GM21529 (cell line): ENCODE results near the gene THRA.

Experiments used
- ATAC-seq: cut with Tn5 transposase; IDR thresholded peaks from one replicate; pipeline ENCODE4 v1.9.1; 2021; ENCODE audit not compliant: unreplicated experiment

THRA gene

DNA sequence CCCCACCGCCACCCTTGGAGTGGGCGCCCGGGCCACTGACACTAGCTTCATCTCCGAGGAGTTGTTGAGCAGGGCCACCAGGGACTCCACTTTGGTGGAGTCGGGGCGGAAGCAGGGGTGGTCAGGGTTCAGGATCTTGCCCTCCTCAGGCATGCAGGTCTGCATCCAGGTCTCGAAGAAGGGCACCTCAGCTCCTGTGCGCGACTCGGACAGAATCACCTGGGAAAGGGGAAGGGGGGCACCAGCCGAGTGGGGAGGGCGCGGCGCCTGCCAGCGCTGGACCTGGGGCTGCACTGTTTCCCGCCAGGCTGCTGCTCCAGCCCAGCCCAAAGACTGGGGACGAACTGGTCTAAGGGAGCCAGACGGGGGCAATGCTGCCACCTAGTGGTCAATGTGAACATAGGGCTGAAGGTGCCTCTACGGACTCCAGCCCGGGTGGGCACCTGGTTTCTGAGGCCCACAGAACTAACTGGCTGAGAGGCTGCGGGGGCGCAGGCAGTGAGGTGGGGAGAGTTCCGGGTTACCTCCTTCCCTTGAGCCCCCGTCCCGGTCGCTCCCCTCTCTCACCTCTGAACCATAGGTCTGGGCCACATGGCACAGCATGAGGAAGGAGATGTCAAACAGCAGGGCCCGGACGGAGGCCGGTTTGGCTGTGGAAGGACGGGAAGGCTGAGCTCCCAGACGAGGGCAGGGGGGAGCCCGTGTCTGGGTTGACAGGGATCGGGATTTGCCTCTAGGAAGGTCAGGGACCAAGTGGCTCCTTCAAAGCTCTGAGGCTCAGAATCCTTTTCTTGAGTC is 35.8 kb upstream of the THRA start:
- peak; percentile 55 for ATAC-seq

DNA sequence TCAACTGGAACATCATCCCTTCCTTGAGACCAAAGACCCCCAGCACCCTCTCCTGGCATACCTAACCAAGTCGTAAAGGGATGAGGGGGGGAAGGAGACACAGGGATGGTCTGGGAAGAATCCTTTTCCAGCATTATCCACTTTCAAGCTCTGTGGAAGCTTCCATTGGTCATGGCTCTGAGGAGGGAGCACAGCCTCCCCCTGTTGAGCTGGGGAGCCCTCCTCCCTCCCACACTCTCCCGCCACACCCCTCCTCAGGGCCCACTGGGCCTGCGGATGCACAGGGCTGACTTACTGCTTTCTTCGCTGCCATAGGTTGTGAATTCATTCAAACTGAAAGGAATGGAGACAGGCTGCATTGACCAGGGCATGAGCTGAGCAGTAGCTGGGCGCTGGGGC is 35.2 kb upstream of the THRA start:
- no peak for ATAC-seq

DNA sequence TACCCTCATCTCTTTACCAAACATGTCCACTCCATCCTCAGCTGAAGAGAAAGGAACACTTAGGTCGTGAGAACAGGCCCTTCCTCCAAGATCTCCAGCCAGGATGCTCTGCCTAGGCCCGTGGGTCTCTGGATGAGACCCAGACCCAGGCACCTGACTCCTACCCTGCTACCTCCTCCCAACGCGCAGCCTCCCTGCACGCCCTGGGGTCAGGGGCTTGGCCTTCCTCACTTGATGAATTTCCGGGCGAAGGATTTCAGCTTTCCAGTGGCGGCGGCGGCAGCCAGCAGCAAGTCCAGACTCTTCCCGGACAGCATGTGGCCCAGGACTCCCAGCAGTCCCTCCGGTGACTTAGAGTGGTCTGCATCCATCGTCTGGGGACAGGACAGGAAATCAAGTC is 34.2 kb upstream of the THRA start:
- no peak for ATAC-seq

DNA sequence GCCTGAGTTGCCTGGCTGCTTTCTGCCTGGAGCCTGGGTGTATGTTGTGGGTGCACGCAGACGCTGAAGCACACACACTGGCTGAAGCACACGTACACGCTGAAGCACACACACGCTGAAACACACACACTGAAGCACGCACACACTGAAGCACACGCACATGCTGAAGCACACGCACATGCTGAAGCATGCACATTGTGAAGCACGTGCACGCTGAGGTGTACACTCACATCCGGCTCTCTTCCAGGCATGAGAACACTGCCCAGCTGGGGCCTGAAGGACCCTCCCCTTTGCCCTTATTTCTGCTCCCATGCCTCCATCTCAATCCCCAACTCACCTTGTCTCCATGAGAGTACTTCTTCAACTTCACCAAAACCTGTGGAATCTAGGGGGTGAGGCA is 31.1 kb upstream of the THRA start:
- no peak for ATAC-seq

DNA sequence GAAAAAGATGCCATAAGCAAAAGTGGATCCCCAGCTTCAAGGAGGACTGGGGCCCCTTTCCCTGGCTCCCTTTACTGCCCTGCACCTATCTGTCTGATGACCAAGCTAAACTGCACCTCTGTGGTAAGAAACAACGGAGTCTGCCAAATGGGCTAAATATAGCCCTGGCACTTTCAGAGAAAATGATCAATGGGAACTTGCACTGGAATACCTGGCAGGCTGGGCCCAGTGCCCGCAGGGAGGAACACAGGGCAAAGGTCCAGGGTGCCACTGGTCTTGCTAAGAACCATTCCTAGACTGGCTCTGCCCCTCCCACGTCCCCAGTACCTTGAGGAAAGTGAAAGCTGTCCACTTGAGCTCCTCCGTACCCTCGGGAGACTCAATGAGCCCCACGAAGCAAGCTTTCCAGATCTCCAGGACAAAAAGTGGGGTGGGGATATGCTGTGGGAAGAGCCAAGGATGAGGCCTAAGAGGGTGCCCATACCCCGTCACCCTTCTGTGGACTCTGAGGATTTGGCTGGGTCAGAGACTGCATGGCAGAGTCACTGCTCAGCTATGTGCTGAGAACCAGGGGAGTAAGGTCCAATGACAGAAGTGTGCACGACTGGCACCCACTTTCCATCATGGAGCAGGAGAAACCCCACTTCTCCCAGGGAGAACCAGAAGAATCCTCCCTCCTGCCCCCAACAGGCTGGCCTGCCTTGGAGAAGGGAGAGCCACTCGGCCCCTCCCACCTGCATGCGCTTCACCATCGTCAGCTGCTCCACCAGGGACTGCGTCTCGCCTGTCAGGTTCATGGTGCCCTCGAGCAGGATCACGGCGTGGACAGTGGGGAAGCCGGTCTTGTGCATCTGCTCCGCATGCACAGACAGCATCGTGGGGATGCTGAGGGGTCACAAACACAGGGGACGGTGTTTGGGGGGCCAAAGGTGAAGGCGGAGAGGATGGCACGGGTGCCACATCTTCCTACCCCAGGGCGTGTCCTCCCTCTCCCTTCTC is 30.1 kb upstream of the THRA start:
- ATAC-seq: no peak

DNA sequence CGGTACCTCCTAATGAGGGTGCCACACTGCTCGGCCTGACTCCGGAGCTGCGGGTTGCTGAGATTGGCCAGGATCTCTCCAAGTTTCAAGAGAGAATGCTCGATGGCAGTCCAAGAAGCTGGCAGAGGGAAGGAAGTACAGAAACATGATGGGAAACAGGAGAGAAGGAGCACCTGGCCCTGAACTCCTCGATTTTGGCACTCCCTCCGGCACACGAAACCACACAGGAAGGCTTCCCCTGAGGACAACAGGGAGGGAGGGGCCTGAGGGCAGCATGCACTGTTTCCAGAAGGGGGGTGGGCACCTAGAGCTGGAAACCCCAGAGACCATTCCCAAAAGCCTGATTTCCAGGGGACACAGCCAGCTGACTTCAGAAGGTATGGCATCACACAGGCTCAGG is 29.4 kb upstream of the THRA start:
- no peak for ATAC-seq

DNA sequence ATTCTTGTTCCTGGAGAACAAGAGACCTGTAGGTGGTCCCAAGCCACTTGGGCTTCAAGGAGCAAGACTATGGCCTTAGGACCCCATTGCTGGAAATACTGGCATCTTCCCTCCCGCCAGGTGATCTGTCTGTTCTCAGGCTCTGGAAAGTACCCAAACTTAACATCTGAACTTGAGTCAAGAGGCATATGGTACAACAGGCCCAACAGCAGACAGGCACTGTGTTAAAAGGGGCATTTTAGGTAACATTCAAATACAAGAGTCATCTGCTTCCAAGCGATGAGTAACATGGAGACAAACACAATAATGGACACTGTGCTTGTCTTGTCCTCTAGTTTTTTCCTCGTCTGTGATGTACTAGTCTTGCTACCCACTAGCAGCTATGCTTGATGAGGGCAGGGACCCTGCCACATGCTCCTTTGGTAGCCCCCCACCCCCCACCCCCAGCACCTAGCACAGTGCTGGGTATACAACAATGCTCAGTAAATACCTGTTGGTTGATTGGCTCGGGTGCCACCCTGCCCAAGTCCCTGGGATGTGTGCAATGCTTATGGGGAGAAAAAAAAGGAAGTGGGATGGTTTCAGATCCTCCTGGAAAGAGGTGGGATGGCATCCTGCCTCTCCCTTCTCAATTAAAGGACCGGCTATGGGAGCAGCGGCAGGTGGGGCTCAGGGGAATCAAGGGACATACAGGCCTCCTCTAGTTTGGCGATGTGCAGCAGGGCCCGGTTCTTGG is 28.2 kb upstream of the THRA start:
- ATAC-seq: no peak

DNA sequence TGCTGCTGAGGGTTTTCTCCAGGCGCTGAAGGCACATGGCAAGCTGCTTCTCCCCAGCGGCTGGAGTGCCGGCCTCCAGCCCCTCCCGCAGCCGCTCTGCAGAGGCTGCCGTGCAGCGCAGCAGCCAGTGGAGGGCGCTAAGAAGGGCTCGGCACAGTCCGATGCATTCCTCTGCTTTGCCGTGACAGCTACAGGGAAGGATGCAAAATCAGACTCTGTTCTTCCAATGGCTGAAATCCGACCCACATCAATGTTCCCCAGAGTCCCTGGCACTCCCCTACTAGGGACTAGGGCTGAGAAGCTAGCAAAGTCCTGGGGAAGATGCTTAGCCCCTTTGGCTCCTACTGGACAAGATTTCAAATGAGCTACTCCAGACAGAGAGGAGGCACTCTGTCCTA is 27.6 kb upstream of the THRA start:
- ATAC-seq: no peak

DNA sequence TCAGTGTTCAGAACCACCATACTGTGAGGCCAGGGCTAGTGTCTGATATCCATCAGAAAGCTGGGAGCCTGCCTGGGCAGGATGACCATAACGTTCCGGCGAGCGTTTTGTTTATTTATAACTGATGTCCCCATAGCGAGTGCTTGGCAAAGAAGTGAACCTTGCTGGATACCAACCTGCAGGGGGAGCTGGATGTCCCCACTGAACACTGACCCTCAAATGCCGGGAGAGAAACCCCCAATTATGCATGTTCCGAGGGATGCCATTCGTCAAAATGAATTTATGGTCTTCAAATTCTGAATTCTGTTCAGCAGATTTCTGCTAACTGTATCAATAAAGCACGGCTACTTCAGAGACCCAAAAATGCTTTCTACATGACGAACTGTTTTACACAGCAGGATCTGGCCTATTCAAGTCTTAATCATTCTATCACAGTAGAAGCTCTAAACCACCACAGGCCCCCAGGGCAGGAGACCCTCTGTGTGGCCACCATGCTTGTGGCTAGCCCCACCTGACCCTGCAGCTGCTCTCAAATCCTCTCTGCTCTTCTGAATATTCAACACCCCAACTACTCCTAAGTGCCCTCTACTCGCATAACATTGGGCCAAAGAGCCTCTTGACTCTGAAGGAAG is 23.8 kb upstream of the THRA start:
- ATAC-seq: no peak

DNA sequence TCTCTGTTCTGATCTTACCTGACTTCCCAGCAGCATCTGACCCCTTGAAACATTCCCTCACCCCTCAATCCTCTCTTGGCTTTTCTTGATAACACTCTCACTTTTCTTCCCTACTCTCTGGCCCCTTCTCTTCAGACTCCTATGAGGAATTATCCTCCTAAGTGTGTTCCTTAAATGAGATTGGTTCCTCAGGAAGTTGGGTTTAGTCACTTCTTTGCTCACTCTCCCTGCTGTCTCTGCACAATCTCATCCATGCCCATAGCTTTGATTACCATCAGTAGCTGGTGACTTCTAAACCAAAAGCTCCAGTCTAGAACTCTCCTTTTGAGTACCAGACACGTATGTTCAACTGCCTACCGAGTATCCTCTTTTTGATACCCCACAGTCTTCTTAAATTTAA is 21.6 kb upstream of the THRA start:
- ATAC-seq: no peak

DNA sequence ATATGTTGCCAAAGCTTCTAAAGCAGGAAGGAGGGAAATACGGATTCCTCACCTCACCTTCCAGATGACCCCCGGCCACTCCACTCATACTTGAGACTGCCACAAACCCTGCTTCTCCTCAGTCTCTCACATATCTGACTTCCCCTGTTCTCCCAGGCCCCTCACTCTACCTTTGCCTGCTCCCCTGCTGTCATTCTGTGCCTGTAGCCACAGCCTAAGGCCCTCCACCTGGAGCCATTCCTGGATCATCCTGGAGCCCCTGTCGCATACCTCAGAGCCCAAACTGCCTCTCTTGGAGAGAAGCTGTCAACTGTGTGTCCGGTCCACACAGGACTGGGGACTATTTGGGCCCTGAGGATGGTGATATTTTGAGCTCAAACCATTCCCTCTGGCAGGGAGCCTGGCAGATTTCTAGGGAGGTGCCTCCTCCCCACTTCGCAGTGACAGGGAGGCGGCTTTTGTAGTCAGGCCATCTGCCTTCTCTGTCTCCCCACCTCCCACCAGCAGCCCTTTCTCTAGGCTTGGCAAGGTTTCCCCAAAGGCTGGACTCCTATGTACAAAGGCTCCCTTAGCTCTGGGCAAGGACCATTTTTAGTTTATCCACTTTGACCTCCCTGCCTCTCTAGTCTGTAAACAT is 6.3 kb upstream of the THRA start:
- ATAC-seq: no peak

DNA sequence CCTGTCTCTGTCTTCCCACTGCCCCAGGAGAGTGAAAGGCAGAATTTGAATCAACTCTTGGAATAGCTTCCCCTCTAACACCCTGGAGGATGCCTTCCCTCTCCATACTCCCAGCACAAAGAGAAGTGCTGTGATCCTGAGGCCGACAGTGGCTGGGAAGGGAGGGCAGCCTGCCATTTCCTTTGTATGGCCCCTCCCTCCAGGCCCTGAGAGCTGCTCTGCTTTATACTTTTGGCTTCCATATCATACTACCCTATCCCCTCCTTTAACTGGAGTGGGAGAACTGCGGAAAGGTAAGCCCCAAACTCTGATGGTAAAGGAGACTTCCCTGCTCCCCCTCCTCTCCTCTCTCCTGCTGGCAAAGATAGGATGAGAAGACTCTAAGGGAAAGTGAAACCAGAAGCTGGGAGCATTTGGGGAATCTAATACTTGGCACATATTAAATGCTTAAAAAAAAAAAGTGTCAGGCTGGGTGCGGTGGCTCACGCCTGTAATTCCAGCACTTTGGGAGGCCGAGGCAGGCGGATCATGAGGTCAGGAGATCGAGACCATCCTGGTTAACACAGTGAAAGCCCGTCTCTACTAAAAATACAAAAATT is 4.5 kb upstream of the THRA start:
- ATAC-seq: no peak

DNA sequence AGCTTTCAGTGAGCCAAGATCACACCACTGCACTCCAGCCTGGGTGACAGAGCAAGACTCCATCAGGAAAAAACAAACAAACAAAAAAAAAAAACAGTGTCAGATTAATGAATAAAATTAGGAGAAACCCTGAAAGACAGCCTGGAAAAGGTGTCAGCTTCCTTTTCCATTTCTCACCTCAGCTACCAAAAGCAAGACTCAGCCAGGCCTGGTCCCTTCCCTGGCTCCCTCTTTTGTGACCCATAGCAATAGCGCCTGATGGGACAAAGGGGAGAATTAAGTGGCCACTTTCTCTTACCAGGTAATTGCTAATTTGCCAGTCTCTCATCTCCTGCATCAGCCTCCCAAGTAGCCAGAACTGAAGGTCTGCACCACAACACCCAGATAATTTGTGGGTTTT is 3.9 kb upstream of the THRA start:
- ATAC-seq: no peak

DNA sequence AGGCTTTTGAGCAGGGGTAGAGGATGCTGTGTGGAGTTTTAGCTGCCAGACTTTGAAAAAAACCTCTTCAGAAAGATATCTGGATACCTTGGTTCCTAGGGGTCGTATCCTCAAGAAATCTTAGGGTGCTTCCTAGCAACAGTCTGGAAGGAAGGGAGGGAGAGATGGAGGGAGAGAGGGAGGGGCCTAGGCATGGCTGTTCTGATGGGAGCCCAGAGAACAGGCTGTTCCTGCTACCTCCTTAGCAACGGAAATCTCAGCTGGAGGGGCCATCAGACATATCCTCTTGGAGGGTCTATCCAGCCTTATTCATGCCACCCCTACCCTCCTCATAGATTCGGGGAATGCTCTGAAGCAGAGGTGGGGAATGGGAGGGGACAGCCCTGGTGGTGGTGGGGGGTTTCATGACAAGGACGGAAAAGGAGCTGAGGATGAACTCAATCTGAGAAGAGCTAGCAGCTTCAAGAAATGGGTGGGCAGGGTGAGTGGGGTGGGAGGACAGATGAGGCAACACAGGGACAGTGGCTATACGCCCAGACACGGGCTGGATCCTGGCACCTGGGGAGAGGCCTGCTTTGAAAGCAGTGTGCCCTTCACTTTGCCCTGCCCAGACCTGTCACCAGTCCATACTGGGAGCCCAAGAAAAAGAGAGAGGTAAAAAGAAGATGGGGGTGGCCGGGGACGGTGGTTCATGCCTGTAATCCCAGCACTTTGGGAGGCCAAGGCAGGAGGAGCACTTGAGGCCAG is 2.9 kb upstream of the THRA start:
- ATAC-seq: no peak

DNA sequence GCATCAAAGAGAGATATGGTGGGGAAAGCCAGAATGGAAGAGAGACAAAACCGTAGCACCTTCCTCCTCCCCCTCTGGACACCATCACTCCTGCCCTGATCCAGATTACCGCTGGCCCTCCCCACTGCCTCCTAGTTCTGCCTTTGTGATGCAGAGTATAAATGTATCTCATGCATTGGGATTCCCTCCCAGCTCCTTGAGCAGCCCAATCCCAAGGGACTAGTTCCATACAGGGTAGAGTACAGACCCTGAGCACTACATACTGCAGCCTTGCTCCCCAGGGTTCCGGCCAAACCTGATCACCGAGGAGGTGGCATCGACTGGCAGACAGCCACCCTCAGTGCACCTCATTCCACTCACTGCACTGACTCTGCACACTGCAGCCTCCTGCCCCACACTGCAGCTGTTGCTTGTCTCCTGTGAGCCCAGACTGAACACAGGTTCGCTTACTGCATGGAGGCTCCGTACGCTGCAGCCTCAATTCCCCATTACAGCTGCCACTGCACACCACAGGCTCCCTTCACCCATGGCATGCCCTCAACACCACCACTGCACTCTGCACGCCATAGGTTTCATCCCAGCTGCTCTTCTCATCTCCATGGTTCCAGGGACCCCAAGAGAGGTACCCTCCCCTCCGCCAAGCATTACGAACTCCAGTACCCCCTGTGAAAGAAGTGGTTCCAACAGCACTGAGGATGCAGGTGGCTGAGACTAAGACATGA is 1.7 kb upstream of the THRA start:
- no peak for ATAC-seq

DNA sequence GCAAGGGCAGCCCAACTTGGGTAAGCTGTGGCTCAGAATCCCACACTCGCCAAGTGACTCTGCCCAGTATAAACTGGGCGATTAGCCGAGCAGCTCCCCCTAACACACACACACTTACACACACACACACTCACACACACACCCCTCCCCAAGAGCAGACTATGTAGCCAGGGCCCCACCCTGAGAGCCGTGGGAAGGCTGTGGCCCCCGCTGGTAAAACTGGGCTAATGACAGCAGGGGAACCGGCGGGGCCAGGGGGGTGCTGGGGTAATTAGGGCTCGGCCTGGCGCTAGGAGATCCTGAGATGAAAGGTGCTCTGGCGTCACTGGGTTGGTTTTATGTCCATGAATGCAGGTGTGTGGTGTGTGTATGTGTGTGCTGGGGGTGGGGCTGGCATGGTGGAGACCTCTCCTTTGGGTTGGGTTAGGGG is 1.1 kb upstream of the THRA start:
- ATAC-seq: no peak

DNA sequence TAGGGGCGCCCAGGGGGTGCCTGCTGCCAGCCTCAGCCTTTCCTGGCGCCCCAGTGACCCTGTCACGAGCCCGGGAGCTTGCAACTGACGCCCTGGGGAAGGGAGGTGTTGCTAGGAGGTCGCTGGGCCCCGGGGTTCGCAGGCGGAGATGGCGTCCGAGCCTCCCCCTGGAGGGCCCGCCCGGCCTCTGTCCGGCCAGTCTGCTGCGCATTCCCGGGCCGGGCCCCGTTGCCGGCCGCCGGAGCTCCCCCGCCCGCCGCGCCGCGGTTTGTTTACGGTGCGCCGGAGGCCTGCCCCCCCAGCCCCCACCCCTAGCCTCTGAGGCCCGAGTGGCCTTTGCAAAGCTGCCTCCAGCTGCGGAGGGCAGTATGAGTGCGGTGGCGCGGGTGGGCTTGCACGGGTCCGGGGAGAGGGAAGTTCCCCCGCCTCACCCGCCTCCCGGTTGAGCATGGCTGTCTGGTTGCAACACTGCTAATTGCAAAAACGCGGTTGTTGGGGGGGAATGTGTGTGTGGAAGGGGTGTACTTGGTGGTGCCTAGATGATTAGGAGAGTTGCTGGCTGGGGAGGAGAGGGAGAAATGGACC is 514 bp downstream of the THRA start:
- ATAC-seq: peak; percentile 35

DNA sequence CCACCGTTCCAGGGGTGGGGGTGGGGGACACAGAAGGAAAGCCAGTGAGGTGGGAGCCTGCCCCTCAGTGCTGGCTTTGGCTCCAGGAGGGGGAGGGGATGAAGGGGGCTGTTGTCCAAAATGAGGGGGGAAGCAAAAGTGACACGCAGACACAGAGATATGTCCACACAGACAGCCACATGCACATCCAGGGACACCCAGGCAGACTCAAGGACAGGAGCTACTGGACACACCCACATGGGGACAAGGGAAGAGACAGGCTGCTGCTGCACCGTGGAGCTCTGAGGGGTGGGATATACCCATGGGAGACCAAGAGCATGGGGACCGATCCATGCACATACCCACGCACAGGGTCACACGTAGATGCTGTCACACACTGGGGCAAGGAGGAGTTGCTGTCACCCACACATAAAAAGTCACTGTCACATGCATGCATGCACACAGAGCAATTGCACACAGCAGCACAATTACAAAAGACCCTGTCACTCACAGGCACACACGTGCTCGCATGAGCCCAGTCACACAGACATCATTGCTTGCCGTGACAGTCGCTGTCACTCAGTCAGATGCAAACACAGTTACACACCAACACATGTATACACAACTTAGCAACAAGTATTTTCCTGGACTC is 1.3 kb downstream of the THRA start:
- no peak for ATAC-seq
